Measurements from ENCODE around the gene P2RY4. TPM values are rescaled to one million over a fixed set of nuclear protein-coding genes. Genes with fewer than 3 reads are reported as not detected.
"Not testable (repeated sequence)": the region's sequence is repeated elsewhere in the genome, so short reads cannot be mapped to it uniquely, and the experiment has no call there.

P2RY4 gene
- total RNA-seq, 1 experiment from 2014 or later: not detected

DNA sequence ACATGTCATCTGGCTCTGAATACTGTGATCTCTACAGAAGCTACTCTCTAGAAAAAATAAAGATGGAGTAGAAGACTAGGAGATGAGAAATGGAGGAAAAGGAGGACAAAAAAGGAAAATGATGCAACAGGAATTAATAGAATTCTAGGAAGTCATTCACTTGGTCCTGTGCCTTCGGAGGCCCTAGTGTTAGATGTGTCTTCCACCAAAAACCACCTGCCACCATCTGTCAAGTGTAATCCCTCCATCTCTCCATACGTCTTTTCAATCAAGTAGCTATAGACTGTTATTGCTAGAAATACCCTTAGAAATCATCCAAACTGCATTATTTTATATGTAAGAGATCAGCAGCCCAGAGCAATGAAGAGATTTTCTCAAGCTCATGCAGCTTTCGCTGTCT is 19.1 kb upstream of the P2RY4 start:
- TF ChIP-seq TCF7L2 (IDR thresholded peaks at IDR 0.05; ENCODE audit: low read depth, low read length): no peak
- intact Hi-C loops (cut with micrococcal nuclease; ENCODE audit: unreplicated experiment) (no loop called here), in situ Hi-C loops (cut with HindIII; ENCODE audit: low pct_unique_long_range_greater_than_20kb, low sequenced_read_pairs) (no loop called here)
- Histone ChIP-seq H3K4me1 (ENCODE audit: control insufficient read depth, insufficient read depth, low read length) (no peaks in the 10 kb centered on the region), H3K4me3 (ENCODE audit: low read depth in 2 of 2, low read length in 2 of 2) (no peak overlapping the region), H3K27me3 (ENCODE audit: control insufficient read depth, insufficient read depth, low read length) (no peaks in the 10 kb centered on the region), H3K36me3 (ENCODE audit: control insufficient read depth, insufficient read depth, low read length) (no peaks in the 10 kb centered on the region), H3K9me3 (ENCODE audit: control insufficient read depth, insufficient read depth, low read depth, low read length) (no peaks in the 10 kb centered on the region), H3K27ac (ENCODE audit: low read length) (no peak overlapping the region)
- DNase-seq (ENCODE audit: low read depth, low spot score) (no peak), ATAC-seq (no peak)
- ChIA-PET CTCF (no interaction called here), POLR2A (no interaction called here)
- BruUV-seq (replicated peaks): no TSS peak

DNA sequence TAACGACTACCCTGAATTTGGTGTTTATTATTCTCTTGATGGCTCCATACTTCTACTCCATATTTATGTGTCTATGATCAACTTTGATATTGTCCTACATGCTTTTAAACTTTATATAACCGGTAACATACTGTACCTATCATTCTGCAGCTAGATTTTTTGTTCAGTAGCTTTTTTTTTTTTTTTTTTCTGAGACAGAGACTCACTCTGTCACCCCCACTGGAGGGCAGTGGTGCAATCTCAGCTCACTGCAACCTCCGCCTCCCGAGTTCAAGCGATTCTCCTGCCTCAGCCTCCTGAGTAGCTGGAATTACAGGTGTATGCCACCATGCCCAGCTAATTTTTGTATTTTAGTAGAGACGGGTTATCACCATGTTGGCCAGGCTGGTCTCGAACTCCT is 14.0 kb upstream of the P2RY4 start:
- H3K36me3 ChIP-seq (ENCODE audit: control insufficient read depth, insufficient read depth, low read length); DNase-seq (ENCODE audit: low read depth, low spot score); H3K27ac ChIP-seq (ENCODE audit: low read length); in situ Hi-C loops (cut with HindIII; ENCODE audit: low pct_unique_long_range_greater_than_20kb, low sequenced_read_pairs); BruUV-seq (replicated peaks); H3K27me3 ChIP-seq (ENCODE audit: control insufficient read depth, insufficient read depth, low read length); POLR2A ChIA-PET; H3K9me3 ChIP-seq (ENCODE audit: control insufficient read depth, insufficient read depth, low read depth, low read length); intact Hi-C loops (cut with micrococcal nuclease; ENCODE audit: unreplicated experiment); H3K4me3 ChIP-seq (ENCODE audit: low read depth in 2 of 2, low read length in 2 of 2); ATAC-seq; H3K4me1 ChIP-seq (ENCODE audit: control insufficient read depth, insufficient read depth, low read length): not testable (repeated sequence)
- CTCF ChIA-PET: interaction anchor here (1.4 kb wide), 1 partner anchor 160 kb away, joined by 3 read pairs; no protein-coding TSS in a partner anchor

DNA sequence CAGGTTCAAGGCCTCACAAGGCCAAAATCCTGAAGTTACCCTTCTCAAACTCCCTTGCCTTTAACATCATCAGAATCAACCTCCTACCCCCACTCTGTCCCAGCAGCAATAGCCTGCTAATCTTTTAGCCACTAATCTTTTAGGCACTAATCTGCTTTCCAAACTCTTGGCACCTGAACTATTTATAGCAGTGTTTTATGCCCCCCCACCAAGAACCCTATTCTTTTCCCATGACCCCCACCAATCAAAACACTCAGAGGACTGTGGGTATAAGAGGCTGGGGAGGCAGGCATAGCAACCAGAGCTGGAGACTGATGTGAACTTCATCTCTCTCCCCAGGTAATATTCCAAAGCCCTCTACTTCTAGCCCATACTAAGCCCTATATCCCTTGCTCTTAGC is 8.0 kb upstream of the P2RY4 start, which contains the start of gene ARR3:
TSS of gene ARR3 (plus strand) at position 301 of the 400 bp plus-strand sequence. CDS start 1,052 bp downstream, outside the sequence.
- TF ChIP-seq POLR2AphosphoS5 (IDR thresholded peaks at IDR 0.05; ENCODE audit: low read depth, low read length) (no peak), TCF7L2 (IDR thresholded peaks at IDR 0.05; ENCODE audit: low read depth, low read length) (no peak), SIN3A (IDR thresholded peaks at IDR 0.05; ENCODE audit: borderline replicate concordance, insufficient read depth, low read depth, low read length) (no peak)
- TF ChIP-seq, protein P1, sequence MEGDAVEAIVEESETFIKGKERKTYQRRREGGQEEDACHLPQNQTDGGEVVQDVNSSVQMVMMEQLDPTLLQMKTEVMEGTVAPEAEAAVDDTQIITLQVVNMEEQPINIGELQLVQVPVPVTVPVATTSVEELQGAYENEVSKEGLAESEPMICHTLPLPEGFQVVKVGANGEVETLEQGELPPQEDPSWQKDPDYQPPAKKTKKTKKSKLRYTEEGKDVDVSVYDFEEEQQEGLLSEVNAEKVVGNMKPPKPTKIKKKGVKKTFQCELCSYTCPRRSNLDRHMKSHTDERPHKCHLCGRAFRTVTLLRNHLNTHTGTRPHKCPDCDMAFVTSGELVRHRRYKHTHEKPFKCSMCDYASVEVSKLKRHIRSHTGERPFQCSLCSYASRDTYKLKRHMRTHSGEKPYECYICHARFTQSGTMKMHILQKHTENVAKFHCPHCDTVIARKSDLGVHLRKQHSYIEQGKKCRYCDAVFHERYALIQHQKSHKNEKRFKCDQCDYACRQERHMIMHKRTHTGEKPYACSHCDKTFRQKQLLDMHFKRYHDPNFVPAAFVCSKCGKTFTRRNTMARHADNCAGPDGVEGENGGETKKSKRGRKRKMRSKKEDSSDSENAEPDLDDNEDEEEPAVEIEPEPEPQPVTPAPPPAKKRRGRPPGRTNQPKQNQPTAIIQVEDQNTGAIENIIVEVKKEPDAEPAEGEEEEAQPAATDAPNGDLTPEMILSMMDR (IDR thresholded peaks at IDR 0.05): no peak
- TF ChIP-seq, protein P2, sequence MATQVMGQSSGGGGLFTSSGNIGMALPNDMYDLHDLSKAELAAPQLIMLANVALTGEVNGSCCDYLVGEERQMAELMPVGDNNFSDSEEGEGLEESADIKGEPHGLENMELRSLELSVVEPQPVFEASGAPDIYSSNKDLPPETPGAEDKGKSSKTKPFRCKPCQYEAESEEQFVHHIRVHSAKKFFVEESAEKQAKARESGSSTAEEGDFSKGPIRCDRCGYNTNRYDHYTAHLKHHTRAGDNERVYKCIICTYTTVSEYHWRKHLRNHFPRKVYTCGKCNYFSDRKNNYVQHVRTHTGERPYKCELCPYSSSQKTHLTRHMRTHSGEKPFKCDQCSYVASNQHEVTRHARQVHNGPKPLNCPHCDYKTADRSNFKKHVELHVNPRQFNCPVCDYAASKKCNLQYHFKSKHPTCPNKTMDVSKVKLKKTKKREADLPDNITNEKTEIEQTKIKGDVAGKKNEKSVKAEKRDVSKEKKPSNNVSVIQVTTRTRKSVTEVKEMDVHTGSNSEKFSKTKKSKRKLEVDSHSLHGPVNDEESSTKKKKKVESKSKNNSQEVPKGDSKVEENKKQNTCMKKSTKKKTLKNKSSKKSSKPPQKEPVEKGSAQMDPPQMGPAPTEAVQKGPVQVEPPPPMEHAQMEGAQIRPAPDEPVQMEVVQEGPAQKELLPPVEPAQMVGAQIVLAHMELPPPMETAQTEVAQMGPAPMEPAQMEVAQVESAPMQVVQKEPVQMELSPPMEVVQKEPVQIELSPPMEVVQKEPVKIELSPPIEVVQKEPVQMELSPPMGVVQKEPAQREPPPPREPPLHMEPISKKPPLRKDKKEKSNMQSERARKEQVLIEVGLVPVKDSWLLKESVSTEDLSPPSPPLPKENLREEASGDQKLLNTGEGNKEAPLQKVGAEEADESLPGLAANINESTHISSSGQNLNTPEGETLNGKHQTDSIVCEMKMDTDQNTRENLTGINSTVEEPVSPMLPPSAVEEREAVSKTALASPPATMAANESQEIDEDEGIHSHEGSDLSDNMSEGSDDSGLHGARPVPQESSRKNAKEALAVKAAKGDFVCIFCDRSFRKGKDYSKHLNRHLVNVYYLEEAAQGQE (IDR thresholded peaks at IDR 0.05; ENCODE audit: insufficient read depth in 1 of 2, low read depth in 2 of 2, low read length in 1 of 2): no peak
- no peaks in the 10 kb centered on the region for H3K36me3 ChIP-seq (ENCODE audit: control insufficient read depth, insufficient read depth, low read length)
- H3K27ac ChIP-seq (ENCODE audit: low read length): no peak within 1 kb of the TSS
- POLR2A ChIA-PET: no interaction called here
- no peak for DNase-seq (ENCODE audit: low read depth, low spot score)
- H3K4me3 ChIP-seq (ENCODE audit: low read depth in 2 of 2, low read length in 2 of 2): no peak within 1 kb of the TSS
- BruUV-seq (replicated peaks): no TSS peak
- intact Hi-C loops (cut with micrococcal nuclease; ENCODE audit: unreplicated experiment): no loop called here
- CTCF ChIA-PET: no interaction called here
- no peaks in the 10 kb centered on the region for H3K9me3 ChIP-seq (ENCODE audit: control insufficient read depth, insufficient read depth, low read depth, low read length)
- in situ Hi-C loops (cut with HindIII; ENCODE audit: low pct_unique_long_range_greater_than_20kb, low sequenced_read_pairs): no loop called here
- H3K27me3 ChIP-seq (ENCODE audit: control insufficient read depth, insufficient read depth, low read length): peaks cover 2% of the 10 kb centered on the region; the same call in 1 of the 2 replicates
- no peak for ATAC-seq
- no peaks in the 10 kb centered on the region for H3K4me1 ChIP-seq (ENCODE audit: control insufficient read depth, insufficient read depth, low read length)

Data from Panc1 (cell line).